Muscle layer of colon (tissue), 2 donors: ENCODE measurements around the gene LRIG3.

ENCODE experiments used
- H3K27ac ChIP-seq: one replicate; pipeline ENCODE4 v1.7.0; 2013; ENCODE audit warnings: low read depth, mild to moderate bottlenecking, low read length, moderate library complexity
- H3K27me3 ChIP-seq, 2 donors: one replicate each; pipeline ENCODE4 v1.7.0; 2013; ENCODE audit warnings: low read length in 2 of 2, mild to moderate bottlenecking in 2 of 2; ENCODE audit not compliant: insufficient read depth in 2 of 2, control insufficient read depth in 1 of 2
- H3K36me3 ChIP-seq: one replicate; pipeline ENCODE4 v1.7.0; 2013; ENCODE audit warnings: mild to moderate bottlenecking, low read length; ENCODE audit not compliant: insufficient read depth
- H3K4me1 ChIP-seq: one replicate; pipeline ENCODE4 v1.7.0; 2013; ENCODE audit warnings: mild to moderate bottlenecking, low read length; ENCODE audit not compliant: insufficient read depth
- H3K4me3 ChIP-seq, 2 donors: one replicate each; pipeline ENCODE4 v1.7.0; 2013; ENCODE audit warnings: low read length in 2 of 2, low read depth in 1 of 2, mild to moderate bottlenecking in 1 of 2, moderate library complexity in 1 of 2
- H3K9ac ChIP-seq: one replicate; pipeline ENCODE4 v1.7.0; 2013; ENCODE audit warnings: low read length
- H3K9me3 ChIP-seq: one replicate; pipeline ENCODE4 v1.7.0; 2013; ENCODE audit warnings: mild to moderate bottlenecking, low read length
- donor health status: abdominal sarcoma.
- donor health status: Adenocarcinoma of cecum.

LRIG3 gene

DNA sequence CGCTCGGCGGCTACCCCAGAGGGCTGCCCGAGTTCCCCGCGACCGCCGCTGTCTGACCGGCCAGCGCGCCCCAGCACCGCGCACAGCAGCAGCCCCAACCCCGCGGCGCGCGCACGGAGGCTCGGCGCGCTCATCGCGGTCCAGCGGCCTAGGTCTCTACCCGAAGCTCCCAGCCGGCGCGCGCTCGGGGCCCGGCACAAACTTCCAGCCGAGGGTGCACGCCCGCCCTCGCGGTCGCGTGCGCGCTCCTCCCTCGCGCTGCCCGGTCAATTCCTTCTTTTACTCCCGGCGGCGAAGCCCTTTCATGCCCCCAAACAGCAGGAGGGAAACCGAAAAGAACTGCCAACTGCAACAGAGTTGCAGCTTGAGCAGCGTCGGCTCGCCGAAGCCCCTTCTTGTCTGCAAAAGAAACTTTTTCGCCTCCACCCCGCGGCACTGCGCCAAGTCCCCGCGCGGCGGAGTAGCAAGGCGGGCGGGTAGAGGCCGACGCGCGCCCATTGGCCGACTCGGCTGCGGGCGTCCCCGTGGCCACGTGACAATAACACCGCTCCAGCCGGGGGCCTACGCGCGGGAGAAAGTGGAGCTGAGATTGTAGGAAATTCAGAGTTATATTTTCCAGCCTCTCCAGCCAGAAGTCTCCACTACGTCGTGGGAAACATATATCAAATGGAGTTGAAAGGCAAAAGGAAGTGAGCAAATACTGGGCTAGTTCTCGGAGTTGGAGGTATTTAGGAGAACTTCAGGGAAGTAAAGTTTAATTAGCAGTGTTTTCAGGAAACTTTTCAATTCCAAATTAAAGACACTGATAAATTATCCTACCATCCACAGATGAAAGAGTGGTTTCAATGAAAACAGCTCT is at the start of gene LRIG3:
TSS of gene LRIG3 (minus strand) at position 403 of the 859 bp plus-strand sequence. CDS start at position 134, 269 bp downstream.
- Histone ChIP-seq H3K9ac (peak within 1 kb of the TSS; percentile 83), H3K9me3 (no peaks in the 10 kb centered on the region), H3K27ac (peak within 1 kb of the TSS; percentile 90), H3K4me1 (peaks cover 8% of the 10 kb centered on the region), H3K4me3 (peak within 1 kb of the TSS; percentile 88 to 96), H3K27me3 (no peaks in the 10 kb centered on the region), H3K36me3 (no peaks in the 10 kb centered on the region)

DNA sequence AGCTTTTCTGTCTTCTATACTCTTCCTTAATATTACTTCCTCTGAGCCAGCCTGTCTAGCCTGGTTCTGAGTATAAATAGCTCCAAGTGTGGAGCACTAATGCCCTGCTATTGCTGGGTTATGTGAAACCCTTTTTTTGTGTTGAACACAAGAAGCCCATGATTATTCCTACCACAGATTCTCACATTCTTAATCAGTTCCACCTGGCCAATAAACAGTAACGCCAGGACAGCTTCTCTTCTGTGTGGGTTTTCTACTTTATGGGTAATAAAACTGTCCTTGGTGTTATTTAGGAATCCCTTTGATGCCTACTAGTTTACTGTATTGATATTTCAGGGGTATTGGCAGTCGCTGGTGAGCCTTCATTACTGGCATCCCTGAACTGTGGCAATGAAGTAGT is 48.9 kb upstream of the LRIG3 start:
- Histone ChIP-seq H3K4me1 (no peaks in the 10 kb centered on the region), H3K9ac (no peak overlapping the region), H3K9me3 (no peaks in the 10 kb centered on the region), H3K27me3 (no peaks in the 10 kb centered on the region), H3K27ac (no peak overlapping the region), H3K4me3 (no peak overlapping the region), H3K36me3 (no peaks in the 10 kb centered on the region)

DNA sequence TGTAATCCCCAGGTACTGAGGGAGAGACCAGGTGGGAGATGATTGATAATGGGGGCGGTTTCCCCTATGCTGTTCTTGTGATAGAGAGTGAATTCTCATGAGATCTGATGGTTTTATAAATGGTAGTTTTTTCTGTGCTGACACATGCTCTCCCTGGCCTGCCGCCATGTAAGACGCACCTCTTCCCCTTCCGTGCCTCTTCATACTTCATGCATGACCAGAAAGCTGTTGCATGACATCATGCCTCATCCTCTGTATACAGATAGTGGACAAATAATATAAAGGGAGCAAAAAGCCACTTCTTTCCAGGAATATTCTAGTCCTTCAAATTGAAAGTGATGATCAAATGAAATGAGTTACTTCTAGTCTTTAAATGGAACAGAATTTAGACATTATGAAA is 47.3 kb upstream of the LRIG3 start:
- no peak overlapping the region for H3K27ac ChIP-seq
- H3K9ac ChIP-seq = no peak overlapping the region
- H3K9me3 ChIP-seq = no peaks in the 10 kb centered on the region
- no peaks in the 10 kb centered on the region for H3K4me1 ChIP-seq
- no peak overlapping the region for H3K4me3 ChIP-seq
- H3K27me3 ChIP-seq = no peaks in the 10 kb centered on the region
- no peaks in the 10 kb centered on the region for H3K36me3 ChIP-seq

DNA sequence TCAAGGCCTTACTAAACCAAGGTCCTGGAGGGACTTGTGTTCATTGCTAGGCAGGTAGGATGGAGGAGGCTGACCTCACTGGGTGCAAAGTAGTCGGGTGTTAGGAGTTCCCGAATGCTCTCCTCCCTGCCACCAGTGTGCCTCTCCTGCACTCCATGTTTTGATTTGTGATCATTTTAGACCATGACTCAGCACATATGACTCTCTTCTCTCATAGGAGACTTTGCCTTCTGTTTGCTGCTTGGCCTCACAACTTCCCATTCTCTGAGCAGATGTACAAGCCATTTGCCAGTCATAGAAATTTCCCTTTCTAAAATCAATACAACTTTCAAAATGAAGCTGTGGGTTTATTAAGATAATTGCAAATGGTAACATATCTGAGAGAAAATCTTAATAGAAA is 46.6 kb upstream of the LRIG3 start:
- H3K9me3 ChIP-seq = no peaks in the 10 kb centered on the region

GRCh38 chr12:58965568-58965967 is 45.3 kb upstream of the LRIG3 start:
- H3K9ac ChIP-seq = no peak overlapping the region
- H3K4me3 ChIP-seq = no peak overlapping the region

More for the DNA sequence above, 46.6 kb upstream of the LRIG3 start:
- Histone ChIP-seq H3K27ac (no peak overlapping the region), H3K36me3 (no peaks in the 10 kb centered on the region), H3K4me3 (no peak overlapping the region), H3K27me3 (no peaks in the 10 kb centered on the region), H3K9ac (no peak overlapping the region), H3K4me1 (no peaks in the 10 kb centered on the region)

GRCh38 chr12:58963844-58964243 is 43.5 kb upstream of the LRIG3 start:
- Histone ChIP-seq H3K4me1 (no peaks in the 10 kb centered on the region), H3K27ac (no peak overlapping the region), H3K27me3 (no peaks in the 10 kb centered on the region), H3K36me3 (no peaks in the 10 kb centered on the region), H3K9me3 (no peaks in the 10 kb centered on the region), H3K9ac (no peak overlapping the region), H3K4me3 (no peak overlapping the region)

More at GRCh38 chr12:58965568-58965967, 45.3 kb upstream of the LRIG3 start:
- no peaks in the 10 kb centered on the region for H3K36me3 ChIP-seq
- no peak overlapping the region for H3K27ac ChIP-seq
- no peaks in the 10 kb centered on the region for H3K4me1 ChIP-seq
- no peaks in the 10 kb centered on the region for H3K27me3 ChIP-seq
- no peaks in the 10 kb centered on the region for H3K9me3 ChIP-seq

- no peak overlapping the region for H3K9ac ChIP-seq
- H3K36me3 ChIP-seq = no peaks in the 10 kb centered on the region
- no peaks in the 10 kb centered on the region for H3K9me3 ChIP-seq
- H3K27me3 ChIP-seq = no peaks in the 10 kb centered on the region
- no peak overlapping the region for H3K4me3 ChIP-seq
- H3K4me1 ChIP-seq = no peaks in the 10 kb centered on the region
- no peak overlapping the region for H3K27ac ChIP-seq
Observed at GRCh38 chr12:58961906-58962305, 41.6 kb upstream of the LRIG3 start.

- Histone ChIP-seq H3K9ac (no peak overlapping the region), H3K36me3 (no peaks in the 10 kb centered on the region), H3K27ac (no peak overlapping the region), H3K27me3 (no peaks in the 10 kb centered on the region), H3K9me3 (no peaks in the 10 kb centered on the region), H3K4me1 (no peaks in the 10 kb centered on the region), H3K4me3 (no peak overlapping the region)
Observed at GRCh38 chr12:58961166-58961565, 40.9 kb upstream of the LRIG3 start.

DNA sequence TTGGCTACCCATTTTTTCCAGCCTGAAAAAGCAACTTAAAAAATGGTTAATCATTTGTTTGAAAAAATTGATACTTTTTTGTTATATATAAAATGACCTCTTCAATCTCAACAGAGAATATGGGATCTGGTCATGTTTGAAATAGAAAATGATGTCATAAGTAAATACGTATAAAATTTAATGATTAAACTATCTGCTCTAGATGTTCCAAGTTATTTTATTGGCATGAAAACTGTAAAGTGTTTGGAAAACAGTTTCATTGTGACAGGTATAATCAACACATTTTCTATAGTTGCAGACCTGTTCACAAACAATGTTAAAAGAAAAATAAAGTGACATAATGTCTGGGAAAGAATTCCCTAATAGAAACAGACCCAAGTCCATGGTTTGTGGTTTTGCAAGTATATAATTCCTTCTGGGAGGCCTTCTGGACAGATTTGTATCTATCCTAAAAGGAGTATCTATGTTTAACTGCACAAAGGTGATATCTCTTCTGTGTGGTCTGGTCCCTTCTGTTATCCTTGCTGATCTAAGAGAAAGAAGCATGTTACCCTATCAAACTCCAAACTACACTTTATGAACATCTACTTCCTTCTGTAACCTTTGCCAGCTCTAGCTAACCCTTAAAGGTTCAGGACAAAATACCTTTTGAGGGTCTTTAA is 39.5 kb upstream of the LRIG3 start:
- H3K27ac ChIP-seq = no peak overlapping the region
- no peak overlapping the region for H3K9ac ChIP-seq
- no peaks in the 10 kb centered on the region for H3K36me3 ChIP-seq
- no peaks in the 10 kb centered on the region for H3K27me3 ChIP-seq
- no peak overlapping the region for H3K4me3 ChIP-seq
- H3K4me1 ChIP-seq = no peaks in the 10 kb centered on the region
- H3K9me3 ChIP-seq = no peaks in the 10 kb centered on the region

DNA sequence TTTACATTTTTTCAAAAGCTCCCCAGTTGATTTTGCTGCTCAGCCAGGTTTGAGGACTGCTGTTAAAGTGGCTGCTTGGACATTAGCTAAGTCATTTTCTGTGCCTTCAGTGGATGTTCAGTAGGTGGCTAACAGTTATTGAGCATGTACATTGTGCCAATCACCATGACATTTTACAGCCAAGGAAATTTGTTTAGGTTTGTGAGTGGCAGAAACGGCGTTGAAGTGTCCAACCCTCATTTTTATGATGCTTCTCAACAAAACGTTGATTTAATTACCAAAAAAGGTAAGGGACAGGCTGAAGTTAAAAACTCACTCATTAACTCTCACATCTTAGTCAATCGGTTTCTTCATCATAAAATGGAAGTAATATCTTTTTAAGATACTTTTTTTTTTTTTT is 37.0 kb upstream of the LRIG3 start:
- H3K4me1 ChIP-seq = no peaks in the 10 kb centered on the region
- H3K9ac ChIP-seq = no peak overlapping the region
- H3K27ac ChIP-seq = no peak overlapping the region
- H3K4me3 ChIP-seq = no peak overlapping the region
- H3K36me3 ChIP-seq = no peaks in the 10 kb centered on the region
- H3K9me3 ChIP-seq = no peaks in the 10 kb centered on the region
- H3K27me3 ChIP-seq = no peaks in the 10 kb centered on the region

DNA sequence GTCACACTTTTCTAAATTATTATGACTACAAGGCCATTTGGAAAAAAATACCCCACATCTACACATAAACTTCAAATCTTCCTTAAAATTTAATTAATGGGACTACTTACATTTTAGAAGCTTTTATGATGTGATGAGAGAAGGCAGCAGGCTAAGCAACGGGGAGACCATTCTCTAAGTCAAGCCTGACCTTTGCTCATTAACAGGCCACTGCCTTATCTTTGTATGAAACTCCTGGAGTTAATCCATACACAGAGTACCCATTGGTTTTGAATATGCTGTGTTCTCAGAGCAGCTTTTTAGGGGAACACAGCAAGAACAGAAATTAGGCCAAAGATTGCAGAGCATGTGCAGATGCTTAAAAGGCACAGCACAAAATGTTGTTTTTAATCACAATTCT is 35.5 kb upstream of the LRIG3 start:
- H3K9me3 ChIP-seq = no peaks in the 10 kb centered on the region
- no peaks in the 10 kb centered on the region for H3K36me3 ChIP-seq
- H3K4me3 ChIP-seq = no peak overlapping the region

More for the DNA sequence above, 35.5 kb upstream of the LRIG3 start:
- H3K27ac ChIP-seq = no peak overlapping the region
- no peak overlapping the region for H3K9ac ChIP-seq
- no peaks in the 10 kb centered on the region for H3K27me3 ChIP-seq
- no peaks in the 10 kb centered on the region for H3K4me1 ChIP-seq
